Naive B cell (primary cell): ENCODE results near the gene NBEAL2. TPM values are rescaled to one million over a fixed set of nuclear protein-coding genes. Genes with fewer than 3 reads are reported as not detected.
A peak's percentile ranks its signal among the peaks of the same experiment; 100 is the strongest.

Experiments
- ATAC-seq, 2 donors: fragments of 150-1000 bp; cut with Tn5 transposase; 2 replicates each; pipeline ENCODE4 v1.10.0; 2021; ENCODE audit warnings: low read depth in 2 of 2, mild to moderate bottlenecking in 2 of 2, moderate library complexity in 2 of 2
- DNase-seq: peaks from one replicate; pipeline ENCODE4 v3.0.0; 2022
- H3K27ac Mint-ChIP-seq, 6 donors: one replicate each; pipeline ENCODE4 v1.8.0; 2020 to 2022; ENCODE audit warnings: mild to moderate bottlenecking in 6 of 6, mixed read lengths in 6 of 6, moderate library complexity in 5 of 6, inconsistent platforms in 2 of 6
- H3K27me3 Mint-ChIP-seq, 3 donors: one replicate each; pipeline ENCODE4 v1.8.0; 2021 to 2022; ENCODE audit warnings: mixed read lengths in 3 of 3, mild to moderate bottlenecking in 1 of 3
- H3K36me3 Mint-ChIP-seq, 2 donors: one replicate each; pipeline ENCODE4 v1.8.0; 2020 to 2022; ENCODE audit warnings: mixed read lengths in 2 of 2, inconsistent platforms in 1 of 2, mild to moderate bottlenecking in 1 of 2
- H3K4me1 Mint-ChIP-seq, 3 donors: one replicate each; pipeline ENCODE4 v1.8.0; 2020 to 2022; ENCODE audit warnings: mixed read lengths in 3 of 3, inconsistent platforms in 1 of 3, mild to moderate bottlenecking in 1 of 3, moderate library complexity in 1 of 3
- H3K4me3 Mint-ChIP-seq, 8 donors: one replicate each; pipeline ENCODE4 v1.8.0; 2020 to 2022; ENCODE audit warnings: mild to moderate bottlenecking in 8 of 8, mixed read lengths in 8 of 8, moderate library complexity in 8 of 8, inconsistent platforms in 2 of 8
- H3K9me3 Mint-ChIP-seq, 7 donors: one replicate each; pipeline ENCODE4 v1.8.0; 2020 to 2022; ENCODE audit warnings: mixed read lengths in 7 of 7, mild to moderate bottlenecking in 5 of 7, inconsistent platforms in 2 of 7, moderate library complexity in 1 of 7
- polyA plus RNA-seq, 6 donors: library from polyadenylated mRNA; unstranded; fragments of 300-500 nt; fragmentation: Illumina TruSeq; gene quantifications; one replicate each; pipeline ENCODE4 v1.2.3, GENCODE V29; 2021; ENCODE audit warnings: low read depth in 6 of 6

NBEAL2 gene
- polyA plus RNA-seq, 6 donors from 2014 or later: 0.34 to 2.2 (median 1.5) TPM; not detected in 1

- Mint-ChIP-seq H3K4me1 (peaks cover 59 to 84% (median 79%) of the 10 kb centered on the region in 3 donors), H3K27me3 (no peaks in the 10 kb centered on the region), H3K27ac (peak overlapping the region in 3 of 6 donors; percentile 59 to 90 (median 80)), H3K4me3 (no peak overlapping the region), H3K36me3 (peaks cover 11 to 25% of the 10 kb centered on the region in 2 donors), H3K9me3 (no peaks in the 10 kb centered on the region)
- DNase-seq (no peak), ATAC-seq (no peak)
These were observed 43.4 kb upstream of the NBEAL2 start for GRCh38 chr3:46935989-46936558.

- Mint-ChIP-seq H3K4me3 (peak overlapping the region in 1 of 8 donors; percentile 9), H3K27me3 (no peaks in the 10 kb centered on the region), H3K9me3 (no peaks in the 10 kb centered on the region), H3K4me1 (peaks cover 51 to 78% (median 77%) of the 10 kb centered on the region in 3 donors), H3K27ac (peak overlapping the region in 4 of 6 donors; percentile 52 to 82 (median 70)), H3K36me3 (peaks cover 11 to 25% of the 10 kb centered on the region in 2 donors)
- ATAC-seq: no peak
- no peak for DNase-seq
These were observed 42.7 kb upstream of the NBEAL2 start for GRCh38 chr3:46936733-46937250.

- peak in 1 of 2 donors; percentile 9 for ATAC-seq
- H3K4me3 Mint-ChIP-seq: peak overlapping the region in 3 of 8 donors; percentile 56 to 81 (median 71)
These were observed 41.3 kb upstream of the NBEAL2 start for GRCh38 chr3:46938118-46938517.

GRCh38 chr3:46939578-46940445 lies 39.7 kb upstream of the NBEAL2 start:
- no peak for ATAC-seq

More at GRCh38 chr3:46938118-46938517, 41.3 kb upstream of the NBEAL2 start:
- Mint-ChIP-seq H3K36me3 (peaks cover 11 to 25% of the 10 kb centered on the region in 2 donors), H3K27ac (peak overlapping the region in 5 of 6 donors; percentile 47 to 92 (median 90)), H3K9me3 (no peaks in the 10 kb centered on the region), H3K4me1 (peaks cover 53 to 77% (median 77%) of the 10 kb centered on the region in 3 donors), H3K27me3 (no peaks in the 10 kb centered on the region)
- no peak for DNase-seq

GRCh38 chr3:46942076-46942475 lies 37.4 kb upstream of the NBEAL2 start:
- Mint-ChIP-seq H3K27ac (peak overlapping the region in 5 of 6 donors; percentile 66 to 93 (median 71)), H3K36me3 (peaks cover 19 to 27% of the 10 kb centered on the region in 2 donors), H3K27me3 (no peaks in the 10 kb centered on the region), H3K4me1 (peaks cover 72 to 91% (median 80%) of the 10 kb centered on the region in 3 donors), H3K4me3 (no peak overlapping the region), H3K9me3 (no peaks in the 10 kb centered on the region)
- ATAC-seq (no peak), DNase-seq (no peak)

More at GRCh38 chr3:46939578-46940445, 39.7 kb upstream of the NBEAL2 start:
- Mint-ChIP-seq H3K9me3 (no peaks in the 10 kb centered on the region), H3K27me3 (no peaks in the 10 kb centered on the region), H3K4me3 (peak overlapping the region in 2 of 8 donors; percentile 51 to 81), H3K27ac (peak overlapping the region; percentile 92 to 96 (median 95)), H3K36me3 (peaks cover 11 to 25% of the 10 kb centered on the region in 2 donors), H3K4me1 (peaks cover 56 to 79% (median 73%) of the 10 kb centered on the region in 3 donors)
- DNase-seq: no peak

- H3K27me3 Mint-ChIP-seq: no peaks in the 10 kb centered on the region
- DNase-seq (no peak), ATAC-seq (no peak)
- H3K4me1 Mint-ChIP-seq: peaks cover 75 to 94% (median 84%) of the 10 kb centered on the region in 3 donors
- H3K27ac Mint-ChIP-seq: peak overlapping the region; percentile 66 to 93 (median 76)
- H3K36me3 Mint-ChIP-seq: peaks cover 19 to 29% of the 10 kb centered on the region in 2 donors
- no peaks in the 10 kb centered on the region for H3K9me3 Mint-ChIP-seq
- peak overlapping the region in 1 of 8 donors; percentile 53 for H3K4me3 Mint-ChIP-seq
These were observed 36.8 kb upstream of the NBEAL2 start for GRCh38 chr3:46942481-46943236.

- no peak for ATAC-seq
- H3K27ac Mint-ChIP-seq: peak overlapping the region in 5 of 6 donors; percentile 24 to 88 (median 64)
These were observed 36.0 kb upstream of the NBEAL2 start for GRCh38 chr3:46943237-46944187.

GRCh38 chr3:46944191-46944590 lies 35.3 kb upstream of the NBEAL2 start:
- Mint-ChIP-seq H3K4me1 (peaks cover 76 to 94% (median 84%) of the 10 kb centered on the region in 3 donors), H3K27me3 (no peaks in the 10 kb centered on the region), H3K27ac (peak overlapping the region in 4 of 6 donors; percentile 20 to 77 (median 42)), H3K36me3 (peaks cover 14 to 21% of the 10 kb centered on the region in 2 donors), H3K4me3 (peak overlapping the region in 1 of 8 donors; percentile 54), H3K9me3 (no peaks in the 10 kb centered on the region)
- ATAC-seq (no peak), DNase-seq (no peak)

More at GRCh38 chr3:46943237-46944187, 36.0 kb upstream of the NBEAL2 start:
- Mint-ChIP-seq H3K36me3 (peaks cover 19 to 28% of the 10 kb centered on the region in 2 donors), H3K27me3 (no peaks in the 10 kb centered on the region), H3K4me1 (peaks cover 77 to 94% (median 84%) of the 10 kb centered on the region in 3 donors), H3K9me3 (no peaks in the 10 kb centered on the region), H3K4me3 (peak overlapping the region in 1 of 8 donors; percentile 60)
- DNase-seq: no peak

- no peak for DNase-seq
- peaks cover 72 to 88% (median 86%) of the 10 kb centered on the region in 3 donors for H3K4me1 Mint-ChIP-seq
- peaks cover 8 to 10% of the 10 kb centered on the region in 2 donors for H3K36me3 Mint-ChIP-seq
- no peaks in the 10 kb centered on the region for H3K27me3 Mint-ChIP-seq
- peaks cover 0 to 1% (median 0%) of the 10 kb centered on the region in 7 donors for H3K9me3 Mint-ChIP-seq
- H3K4me3 Mint-ChIP-seq: peak overlapping the region in 2 of 8 donors; percentile 32 to 54
- peak overlapping the region in 4 of 6 donors; percentile 42 to 84 (median 74) for H3K27ac Mint-ChIP-seq
- ATAC-seq: no peak
These were observed 33.0 kb upstream of the NBEAL2 start for GRCh38 chr3:46946416-46946815.

GRCh38 chr3:46946856-46947545 lies 32.5 kb upstream of the NBEAL2 start:
- peaks cover 74 to 90% (median 86%) of the 10 kb centered on the region in 3 donors for H3K4me1 Mint-ChIP-seq
- H3K4me3 Mint-ChIP-seq: peak overlapping the region in 4 of 8 donors; percentile 25 to 66 (median 40)
- peaks cover 8 to 10% of the 10 kb centered on the region in 2 donors for H3K36me3 Mint-ChIP-seq
- H3K9me3 Mint-ChIP-seq: peaks cover 0 to 1% (median 0%) of the 10 kb centered on the region in 7 donors
- ATAC-seq: peak in 1 of 2 donors; percentile 14
- H3K27me3 Mint-ChIP-seq: no peaks in the 10 kb centered on the region
- H3K27ac Mint-ChIP-seq: peak overlapping the region; percentile 72 to 89 (median 78)
- no peak for DNase-seq

- Mint-ChIP-seq H3K9me3 (peaks cover 0 to 1% (median 0%) of the 10 kb centered on the region in 7 donors), H3K27ac (peak overlapping the region; percentile 24 to 92 (median 78)), H3K4me1 (peaks cover 74 to 91% (median 86%) of the 10 kb centered on the region in 3 donors), H3K36me3 (peaks cover 8 to 10% of the 10 kb centered on the region in 2 donors), H3K27me3 (no peaks in the 10 kb centered on the region), H3K4me3 (peak overlapping the region in 6 of 8 donors; percentile 25 to 66 (median 48))
- DNase-seq (no peak), ATAC-seq (no peak)
These were observed 31.9 kb upstream of the NBEAL2 start for GRCh38 chr3:46947546-46947901.
